ENCODE results near the gene NF2.
A peak's percentile ranks its signal among the peaks of the same experiment; 100 is the strongest.

Gene NF2

GRCh38 chr22:29689206-29689879 lies 85.9 kb downstream of the NF2 start:
- Mint-ChIP-seq H3K9me3 (no peaks in the 10 kb centered on the region), H3K27ac (peak overlapping the region; percentile 23), H3K4me3 (peak overlapping the region; percentile 22), H3K4me1 (peaks cover 58% of the 10 kb centered on the region), H3K27me3 (ENCODE audit: low read depth, poor library complexity) (peaks cover 10% of the 10 kb centered on the region), H3K36me3 (ENCODE audit: low read depth) (peaks cover 22% of the 10 kb centered on the region)
- DNase-seq, result no peak
- TF ChIP-seq CTCF (IDR thresholded peaks at IDR 0.05), result no peak

- H3K9me3 Mint-ChIP-seq, result no peaks in the 10 kb centered on the region
- H3K27me3 Mint-ChIP-seq (ENCODE audit: low read depth, poor library complexity), result peaks cover 14% of the 10 kb centered on the region
- peaks cover 53% of the 10 kb centered on the region for H3K4me1 Mint-ChIP-seq
- peak; percentile 73 for DNase-seq
- H3K4me3 Mint-ChIP-seq, result peak overlapping the region; percentile 22
- TF ChIP-seq CTCF (IDR thresholded peaks at IDR 0.05), result peak; percentile 76
- H3K36me3 Mint-ChIP-seq (ENCODE audit: low read depth), result peaks cover 23% of the 10 kb centered on the region
- peak overlapping the region; percentile 23 for H3K27ac Mint-ChIP-seq
These were observed 86.4 kb downstream of the NF2 start for GRCh38 chr22:29689880-29690213.

- H3K9me3 Mint-ChIP-seq, result no peaks in the 10 kb centered on the region
- no peak for DNase-seq
- no peak overlapping the region for H3K27ac Mint-ChIP-seq
- no peak overlapping the region for H3K4me3 Mint-ChIP-seq
- TF ChIP-seq CTCF (IDR thresholded peaks at IDR 0.05), result no peak
- peaks cover 24% of the 10 kb centered on the region for H3K36me3 Mint-ChIP-seq (ENCODE audit: low read depth)
- peaks cover 14% of the 10 kb centered on the region for H3K27me3 Mint-ChIP-seq (ENCODE audit: low read depth, poor library complexity)
- H3K4me1 Mint-ChIP-seq, result peaks cover 50% of the 10 kb centered on the region
These were observed 87.0 kb downstream of the NF2 start for GRCh38 chr22:29690476-29690875.

- no peak overlapping the region for H3K27ac Mint-ChIP-seq
These were observed 88.3 kb downstream of the NF2 start for GRCh38 chr22:29691636-29692326.

GRCh38 chr22:29692327-29692640 lies 88.9 kb downstream of the NF2 start:
- peaks cover 34% of the 10 kb centered on the region for H3K4me1 Mint-ChIP-seq
- no peak for TF ChIP-seq CTCF (IDR thresholded peaks at IDR 0.05)

More at GRCh38 chr22:29691636-29692326, 88.3 kb downstream of the NF2 start:
- no peak for TF ChIP-seq CTCF (IDR thresholded peaks at IDR 0.05)
- H3K4me3 Mint-ChIP-seq, result no peak overlapping the region
- H3K4me1 Mint-ChIP-seq, result peaks cover 39% of the 10 kb centered on the region
- DNase-seq, result no peak
- H3K36me3 Mint-ChIP-seq (ENCODE audit: low read depth), result peaks cover 20% of the 10 kb centered on the region
- no peaks in the 10 kb centered on the region for H3K9me3 Mint-ChIP-seq
- H3K27me3 Mint-ChIP-seq (ENCODE audit: low read depth, poor library complexity), result peaks cover 14% of the 10 kb centered on the region

GRCh38 chr22:29693161-29693560 lies 89.7 kb downstream of the NF2 start:
- no peak overlapping the region for H3K27ac Mint-ChIP-seq
- H3K27me3 Mint-ChIP-seq (ENCODE audit: low read depth, poor library complexity), result peaks cover 15% of the 10 kb centered on the region
- peaks cover 28% of the 10 kb centered on the region for H3K4me1 Mint-ChIP-seq
- no peak overlapping the region for H3K4me3 Mint-ChIP-seq
- DNase-seq, result no peak
- no peak for TF ChIP-seq CTCF (IDR thresholded peaks at IDR 0.05)
- peaks cover 22% of the 10 kb centered on the region for H3K36me3 Mint-ChIP-seq (ENCODE audit: low read depth)
- H3K9me3 Mint-ChIP-seq, result no peaks in the 10 kb centered on the region

More at GRCh38 chr22:29692327-29692640, 88.9 kb downstream of the NF2 start:
- no peak for DNase-seq
- Mint-ChIP-seq H3K36me3 (ENCODE audit: low read depth) (peaks cover 19% of the 10 kb centered on the region), H3K27ac (no peak overlapping the region), H3K4me3 (no peak overlapping the region), H3K9me3 (no peaks in the 10 kb centered on the region), H3K27me3 (ENCODE audit: low read depth, poor library complexity) (peaks cover 14% of the 10 kb centered on the region)
